SK-N-SH treated with all-trans-retinoic acid at 6 μM for 48 hours (cell line): ENCODE data around the gene COMT.

ENCODE experiments used
- ATAC-seq: fragments of 200-7000 bp; cut with Tn5 transposase; 3 replicates; pipeline ENCODE4 v1.9.1; 2020; ENCODE audit warnings: mild to moderate bottlenecking, moderate library complexity
- CREB5 ChIP-seq: fragments of 250-450 bp; sonication (Bioruptor Pico); IDR thresholded peaks from 2 replicates; pipeline ENCODE4 v1.5.1; 2020; ENCODE audit warnings: low read depth, mild to moderate bottlenecking, moderate library complexity
- CSRNP3 ChIP-seq: fragments of 250-450 bp; sonication (Bioruptor Pico); IDR thresholded peaks from 2 replicates; pipeline ENCODE4 v1.5.1; 2021; ENCODE audit warnings: mild to moderate bottlenecking, moderate library complexity
- ESRRG ChIP-seq: fragments of 250-450 bp; sonication (Bioruptor Pico); IDR thresholded peaks from 2 replicates; pipeline ENCODE4 v1.6.1; 2021; ENCODE audit warnings: mild to moderate bottlenecking
- OSR1 ChIP-seq: fragments of 250-450 bp; sonication (Bioruptor Pico); IDR thresholded peaks from 2 replicates; pipeline ENCODE4 v1.8.0; 2022; ENCODE audit warnings: moderate library complexity, mild to moderate bottlenecking, inconsistent platforms
- POU6F1 ChIP-seq: fragments of 250-450 bp; sonication (Bioruptor Pico); IDR thresholded peaks from 2 replicates; pipeline ENCODE4 v1.8.0; 2021; ENCODE audit warnings: low read depth, mild to moderate bottlenecking, moderate library complexity, borderline replicate concordance
- PPARA ChIP-seq: fragments of 250-450 bp; sonication (Bioruptor Pico); IDR thresholded peaks from 2 replicates; pipeline ENCODE4 v1.5.0; 2020; ENCODE audit warnings: mild to moderate bottlenecking, borderline replicate concordance
- SNAI2 ChIP-seq: fragments of 250-450 bp; sonication (Bioruptor Pico); IDR thresholded peaks from 2 replicates; pipeline ENCODE4 v1.5.0; 2020; ENCODE audit warnings: mild to moderate bottlenecking, moderate library complexity
- TCF4 ChIP-seq: fragments of 250-450 bp; sonication (Bioruptor Pico); IDR thresholded peaks from 2 replicates; pipeline ENCODE4 v1.8.0; 2021; ENCODE audit warnings: mild to moderate bottlenecking, moderate library complexity, borderline replicate concordance
- TOX ChIP-seq: fragments of 250-450 bp; sonication (Bioruptor Pico); IDR thresholded peaks from 2 replicates; pipeline ENCODE4 v1.8.0; 2021; ENCODE audit warnings: mild to moderate bottlenecking, moderate library complexity, borderline replicate concordance
- TSHZ2 ChIP-seq: fragments of 250-450 bp; sonication (Bioruptor Pico); IDR thresholded peaks from 2 replicates; pipeline ENCODE4 v1.5.0; 2020; ENCODE audit warnings: mild to moderate bottlenecking, moderate library complexity
- ZC3H10 ChIP-seq: fragments of 250-450 bp; sonication (Bioruptor Pico); IDR thresholded peaks from 2 replicates; pipeline ENCODE4 v1.5.1; 2021; ENCODE audit warnings: mild to moderate bottlenecking, moderate library complexity
- ZNF565 ChIP-seq: fragments of 450-650 bp; formaldehyde crosslinking; conservative IDR thresholded peaks from 2 replicates; pipeline ENCODE4 v1.5.0; 2020; ENCODE audit warnings: low read depth, mild to moderate bottlenecking, moderate library complexity
- ZNF8 ChIP-seq: fragments of 450-650 bp; formaldehyde crosslinking; IDR thresholded peaks from 2 replicates; pipeline ENCODE4 v1.5.0; 2020; ENCODE audit warnings: mild to moderate bottlenecking, moderate library complexity

Gene COMT

GRCh38 chr22:19988965-19989724 is 47.6 kb downstream of the COMT start:
- no peak for ATAC-seq
- no peak for TF ChIP-seq CSRNP3 (CRISPR knock-in tag)
- TF ChIP-seq, all 23 proteins: peak for 0

DNA sequence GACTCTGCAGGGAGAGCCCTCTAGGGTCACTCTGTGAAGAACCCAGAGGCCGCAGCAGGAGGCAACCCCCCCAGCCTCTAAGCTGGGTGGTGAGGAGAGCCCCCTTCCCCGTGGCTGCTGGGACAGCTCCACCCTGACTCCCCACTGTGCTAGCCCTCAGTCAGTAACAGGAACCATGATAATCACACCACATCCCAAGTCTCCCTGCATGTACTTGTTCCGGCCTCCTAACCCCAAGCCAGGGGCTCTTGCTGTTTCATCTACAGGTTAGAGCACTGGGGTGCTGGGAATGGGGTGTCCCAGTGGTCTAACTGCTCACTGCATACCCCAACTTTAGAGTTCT is 48.1 kb downstream of the COMT start:
- ATAC-seq = no peak
- no peak for TF ChIP-seq OSR1 (CRISPR knock-in tag)
- TF ChIP-seq, all 23 proteins: peak for 0

DNA sequence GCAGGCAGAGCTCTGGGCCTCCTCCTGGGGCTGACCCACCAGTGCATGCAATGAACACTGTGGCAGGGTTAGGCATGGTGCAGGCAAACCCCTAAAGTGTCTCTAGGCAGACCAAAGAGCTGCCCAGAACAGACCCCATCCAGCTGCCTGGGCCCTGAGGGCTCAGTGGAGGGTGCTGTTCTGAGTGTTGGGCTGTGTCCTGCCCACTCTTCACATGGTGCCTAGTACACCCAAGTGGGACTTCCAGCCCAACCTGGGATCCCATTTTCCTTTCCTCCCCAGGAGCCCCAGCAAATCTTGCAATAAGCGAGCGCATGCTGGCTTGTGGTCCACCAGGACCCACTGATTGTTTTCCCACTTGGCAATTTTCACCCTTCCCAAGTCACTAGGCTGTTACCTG is 48.6 kb downstream of the COMT start:
- no peak for ATAC-seq
- no peak for TF ChIP-seq ZC3H10
- no peak for TF ChIP-seq TCF4
- no peak for TF ChIP-seq ESRRG (CRISPR knock-in tag)
- no peak for TF ChIP-seq ZNF8 (CRISPR knock-in tag)
- TF ChIP-seq TSHZ2 = no peak

DNA sequence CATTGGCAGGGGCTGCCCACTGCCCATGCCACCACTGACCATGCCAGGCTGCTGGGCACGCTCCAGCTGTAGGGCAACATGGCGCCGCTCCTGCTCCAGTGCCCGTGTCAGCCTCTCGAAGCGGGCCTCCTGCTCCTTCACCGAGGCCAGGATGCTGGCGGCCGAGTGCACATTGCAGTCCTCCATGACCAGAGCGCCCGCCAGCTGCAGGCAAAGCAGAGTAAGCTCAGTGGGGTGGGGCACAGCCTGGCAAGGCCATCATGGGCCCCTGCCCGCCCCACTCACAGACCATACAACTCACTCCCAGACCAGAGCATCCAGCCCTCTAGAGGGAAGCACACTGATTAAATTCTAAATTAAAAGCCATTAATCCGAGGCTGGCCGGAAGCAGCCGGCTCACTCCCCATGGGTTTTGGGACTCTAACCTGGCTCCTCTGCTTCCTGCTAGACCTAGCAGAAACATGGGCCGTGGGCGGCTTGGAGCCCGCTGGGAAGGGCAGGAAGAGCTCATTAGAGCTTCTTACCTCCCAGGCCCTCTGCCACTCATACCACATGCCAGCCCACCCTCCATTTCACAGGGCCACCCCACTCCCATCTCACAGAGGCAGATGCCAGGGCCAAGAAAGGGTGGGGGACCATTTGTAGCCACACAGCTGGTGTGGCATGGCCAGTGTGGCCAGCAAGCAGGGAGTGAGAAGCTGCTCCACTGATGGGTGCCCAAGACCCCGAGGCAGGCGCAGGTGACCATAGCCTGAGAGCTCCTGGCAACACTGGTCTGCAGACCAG is 49.2 kb downstream of the COMT start:
- TF ChIP-seq PPARA (no peak), ZNF565 (no peak)
- no peak for ATAC-seq

DNA sequence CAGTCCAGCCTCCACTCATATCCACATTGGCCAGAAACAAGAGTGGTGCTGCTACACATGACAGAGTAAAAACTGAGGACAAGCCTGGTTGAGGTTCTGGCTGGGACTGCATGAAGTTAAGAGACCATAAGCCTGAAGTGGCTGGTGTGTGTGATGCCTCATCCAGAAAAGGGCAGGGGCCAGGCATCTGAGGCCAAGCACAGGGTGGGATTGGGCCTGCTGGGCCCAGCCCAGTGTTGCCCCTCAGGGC is 49.7 kb downstream of the COMT start:
- TF ChIP-seq CSRNP3 (CRISPR knock-in tag) (no peak), CREB5 (CRISPR knock-in tag) (no peak), POU6F1 (no peak), ZNF565 (no peak), TSHZ2 (no peak), SNAI2 (CRISPR knock-in tag) (no peak), ESRRG (CRISPR knock-in tag) (no peak), TOX (CRISPR knock-in tag) (no peak)
- no peak for ATAC-seq
